ENCODE results near the gene METTL2B. TPM values are rescaled to one million over a fixed set of nuclear protein-coding genes. Genes with fewer than 3 reads are reported as not detected.
A peak's percentile ranks its signal among the peaks of the same experiment; 100 is the strongest.
"Not testable (repeated sequence)": the region's sequence is repeated elsewhere in the genome, so short reads cannot be mapped to it uniquely, and the experiment has no call there.

The METTL2B gene
- total RNA-seq, 1 experiment from 2014 or later = 33.8 TPM

DNA sequence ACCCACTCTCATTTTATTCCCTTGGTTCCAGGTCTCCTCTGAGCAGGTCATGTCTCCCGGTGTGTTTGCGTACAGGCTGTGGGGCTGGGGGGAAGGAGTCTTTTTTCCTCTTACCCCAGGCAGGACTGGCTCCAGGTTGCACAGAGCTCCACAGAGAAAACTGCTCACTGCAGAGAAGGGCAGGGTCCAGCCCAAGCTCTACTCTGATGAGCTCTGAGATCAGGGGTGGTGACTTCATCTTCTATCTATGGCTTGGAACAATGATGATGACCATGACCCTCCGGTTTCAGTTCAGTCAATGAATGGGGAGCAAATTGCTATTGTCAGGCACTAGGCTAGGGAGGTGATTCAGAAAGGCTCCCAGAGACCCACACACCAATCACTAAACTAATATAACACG is 49.0 kb downstream of the METTL2B start:
- H3K27ac ChIP-seq (ENCODE audit: low read length); CTCF ChIA-PET; H3K4me3 ChIP-seq (ENCODE audit: low read length); H3F3A ChIP-seq (ENCODE audit: low read length, unreplicated experiment); H3K79me2 ChIP-seq (ENCODE audit: low read length); DNase-seq; ATAC-seq; H3K4me2 ChIP-seq (ENCODE audit: low read length); H3K4me1 ChIP-seq (ENCODE audit: insufficient read depth, low read length); BruUV-seq (replicated peaks); POLR2A ChIA-PET (ENCODE audit: unreplicated experiment); H4K20me1 ChIP-seq (ENCODE audit: low read length); H3K9ac ChIP-seq (ENCODE audit: low read length); H2AFZ ChIP-seq (ENCODE audit: low read length); H3K27me3 ChIP-seq (ENCODE audit: low read length); H3K9me2 ChIP-seq (replicated peaks; ENCODE audit: low read length); H3K9me3 ChIP-seq (ENCODE audit: low read length); intact Hi-C loops (cut with micrococcal nuclease); H3K36me3 ChIP-seq (ENCODE audit: low read depth, low read length): not testable (repeated sequence)

DNA sequence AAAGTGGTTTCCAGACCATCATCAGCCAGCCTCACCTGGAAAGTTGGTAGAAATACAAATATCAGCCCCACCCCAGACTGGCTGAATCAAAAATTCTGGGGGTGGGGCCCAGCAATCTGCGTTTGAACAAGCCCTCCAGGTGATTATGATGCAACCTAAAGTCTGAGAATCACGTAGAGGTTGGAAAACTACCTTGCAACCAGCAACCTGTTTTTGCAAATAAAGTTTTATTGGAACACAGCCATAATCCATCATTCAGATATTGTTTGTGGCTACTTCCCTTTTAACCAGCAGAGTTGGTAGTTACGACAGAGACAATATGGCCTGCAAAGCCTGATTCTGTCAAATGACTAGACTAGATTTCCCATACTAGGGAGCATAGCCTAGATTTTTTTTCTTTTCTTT is 49.5 kb downstream of the METTL2B start:
- H3K27me3 ChIP-seq (ENCODE audit: low read length); H3K36me3 ChIP-seq (ENCODE audit: low read depth, low read length); H3K27ac ChIP-seq (ENCODE audit: low read length); H3K9me3 ChIP-seq (ENCODE audit: low read length); H3K9me2 ChIP-seq (replicated peaks; ENCODE audit: low read length); H4K20me1 ChIP-seq (ENCODE audit: low read length); H3K4me2 ChIP-seq (ENCODE audit: low read length); H2AFZ ChIP-seq (ENCODE audit: low read length); DNase-seq; ATAC-seq; H3K4me1 ChIP-seq (ENCODE audit: insufficient read depth, low read length); H3K9ac ChIP-seq (ENCODE audit: low read length); intact Hi-C loops (cut with micrococcal nuclease); CTCF ChIA-PET; POLR2A ChIA-PET (ENCODE audit: unreplicated experiment); H3F3A ChIP-seq (ENCODE audit: low read length, unreplicated experiment); BruUV-seq (replicated peaks); H3K79me2 ChIP-seq (ENCODE audit: low read length); H3K4me3 ChIP-seq (ENCODE audit: low read length): not testable (repeated sequence)

DNA sequence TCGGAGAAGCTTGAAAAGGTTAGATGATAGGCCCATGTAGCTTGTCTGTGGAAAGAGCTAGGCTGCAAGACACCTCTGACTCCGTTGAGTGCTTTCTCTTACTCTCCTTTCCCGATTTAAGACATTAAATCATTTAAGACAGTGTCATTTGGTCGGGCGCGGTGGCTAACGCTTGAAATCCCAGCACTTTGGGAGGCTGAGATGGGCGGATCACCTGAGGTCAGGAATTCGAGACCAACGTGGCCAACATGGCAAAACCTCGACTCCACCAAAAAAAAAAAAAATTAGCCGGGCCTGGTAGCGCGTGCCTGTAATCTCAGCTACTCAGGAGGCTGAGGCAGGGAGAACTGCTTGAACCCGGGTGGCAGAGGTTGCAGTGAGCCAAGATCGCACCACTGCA is 52.6 kb downstream of the METTL2B start:
- H3F3A ChIP-seq (ENCODE audit: low read length, unreplicated experiment); H3K9ac ChIP-seq (ENCODE audit: low read length); H3K4me3 ChIP-seq (ENCODE audit: low read length); H3K27me3 ChIP-seq (ENCODE audit: low read length); ATAC-seq; H2AFZ ChIP-seq (ENCODE audit: low read length); H3K36me3 ChIP-seq (ENCODE audit: low read depth, low read length); H4K20me1 ChIP-seq (ENCODE audit: low read length); H3K4me2 ChIP-seq (ENCODE audit: low read length); DNase-seq; H3K9me2 ChIP-seq (replicated peaks; ENCODE audit: low read length); H3K27ac ChIP-seq (ENCODE audit: low read length); BruUV-seq (replicated peaks); POLR2A ChIA-PET (ENCODE audit: unreplicated experiment); H3K9me3 ChIP-seq (ENCODE audit: low read length); intact Hi-C loops (cut with micrococcal nuclease): not testable (repeated sequence)
- Histone ChIP-seq H3K79me2 (ENCODE audit: low read length) (peaks cover 36% of the 10 kb centered on the region), H3K4me1 (ENCODE audit: insufficient read depth, low read length) (peaks cover 10% of the 10 kb centered on the region; the same call in 1 of the 2 replicates)
- CTCF ChIA-PET = interaction anchor here (0.7 kb wide), 1 partner anchor 79 kb away, joined by 3 read pairs; no protein-coding TSS in a partner anchor

DNA sequence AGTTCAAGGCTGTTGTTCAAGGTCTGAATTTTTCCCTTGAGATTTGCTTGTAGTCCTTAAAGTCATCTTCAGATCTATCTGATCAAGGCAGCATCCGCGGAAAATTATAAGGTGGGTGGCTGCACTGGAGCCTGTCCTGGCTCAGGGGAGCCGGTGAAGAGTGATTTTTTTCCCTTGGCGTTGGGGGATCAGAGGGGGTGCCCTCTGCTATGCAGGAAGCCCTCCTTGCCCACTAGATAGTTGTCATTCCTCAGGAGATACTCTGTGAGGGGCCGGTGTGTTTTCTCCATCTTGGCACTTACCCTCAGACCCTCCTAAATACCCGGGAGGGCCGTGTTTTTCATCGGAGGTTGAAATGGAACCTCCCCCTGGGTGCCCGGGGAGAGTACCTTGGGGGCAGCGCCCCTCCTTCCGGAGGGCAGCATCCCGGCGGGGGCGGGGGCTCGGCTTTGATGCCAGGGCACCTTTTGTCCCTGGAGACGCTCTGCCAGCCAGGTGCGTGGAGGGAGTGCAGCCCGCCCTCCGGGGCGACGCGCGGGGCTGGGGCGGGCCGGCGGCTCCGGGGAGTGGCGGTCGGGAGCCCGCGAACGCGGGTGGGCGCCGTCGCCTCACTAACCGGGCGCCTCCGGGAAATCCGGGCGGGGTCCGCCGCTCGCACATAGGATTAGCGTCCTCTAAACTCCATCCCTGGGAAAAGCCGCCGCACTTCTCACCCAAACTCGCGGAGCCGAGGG is 53.7 kb downstream of the METTL2B start:
- POLR2A ChIA-PET (ENCODE audit: unreplicated experiment); H3K27ac ChIP-seq (ENCODE audit: low read length); H3K9me2 ChIP-seq (replicated peaks; ENCODE audit: low read length); H3K27me3 ChIP-seq (ENCODE audit: low read length); DNase-seq; CTCF ChIA-PET; H3K36me3 ChIP-seq (ENCODE audit: low read depth, low read length); H4K20me1 ChIP-seq (ENCODE audit: low read length); H3F3A ChIP-seq (ENCODE audit: low read length, unreplicated experiment); H3K9me3 ChIP-seq (ENCODE audit: low read length); BruUV-seq (replicated peaks): not testable (repeated sequence)
- intact Hi-C loops (cut with micrococcal nuclease) = loop anchor here (10.0 kb wide), 1 partner anchor 55 kb away; the partner anchor contains the start of gene METTL2B
- H3K4me3 ChIP-seq (ENCODE audit: low read length) = peak overlapping the region; percentile 79
- ATAC-seq = peak; percentile 19
- H3K4me1 ChIP-seq (ENCODE audit: insufficient read depth, low read length) = peaks cover 10% of the 10 kb centered on the region; the same call in 1 of the 2 replicates
- peak overlapping the region; percentile 87 for H3K4me2 ChIP-seq (ENCODE audit: low read length)
- H3K9ac ChIP-seq (ENCODE audit: low read length) = peak overlapping the region; percentile 89
- peak overlapping the region; percentile 53; the same call in 1 of the 2 replicates for H2AFZ ChIP-seq (ENCODE audit: low read length)
- H3K79me2 ChIP-seq (ENCODE audit: low read length) = peaks cover 47% of the 10 kb centered on the region

All from PC-3 (cell line).